Fibroblast of pulmonary artery (primary cell): ENCODE data around the gene L1TD1.
"Not testable (repeated sequence)": the region's sequence is repeated elsewhere in the genome, so short reads cannot be mapped to it uniquely, and the experiment has no call there.

Experiments
- DNase-seq: peaks from one replicate; pipeline ENCODE4 v3.0.0-alpha.2; 2010; ENCODE audit warnings: low read depth
- H3K4me3 ChIP-seq: replicated peaks from 2 replicates; pipeline ENCODE4 v1.5.1; 2011; ENCODE audit warnings: low read depth, mild to moderate bottlenecking, control low read depth, low read length, moderate library complexity
- TF ChIP-seq, protein P1 (sequence below): IDR thresholded peaks from 2 replicates; pipeline ENCODE4 v1.5.1; 2011; ENCODE audit warnings: mild to moderate bottlenecking, control low read depth, low read length, inconsistent platforms; ENCODE audit errors: missing control alignments

L1TD1 gene

GRCh38 chr1:62194651-62195544 is at the start of gene L1TD1:
Gene L1TD1, plus strand, starts transcription at chr1:62194849. Its CDS starts 11,780 bp downstream, at chr1:62206629.
- H3K4me3 ChIP-seq, result no peak within 1 kb of the TSS
- DNase-seq, result no peak
- TF ChIP-seq, protein P1, sequence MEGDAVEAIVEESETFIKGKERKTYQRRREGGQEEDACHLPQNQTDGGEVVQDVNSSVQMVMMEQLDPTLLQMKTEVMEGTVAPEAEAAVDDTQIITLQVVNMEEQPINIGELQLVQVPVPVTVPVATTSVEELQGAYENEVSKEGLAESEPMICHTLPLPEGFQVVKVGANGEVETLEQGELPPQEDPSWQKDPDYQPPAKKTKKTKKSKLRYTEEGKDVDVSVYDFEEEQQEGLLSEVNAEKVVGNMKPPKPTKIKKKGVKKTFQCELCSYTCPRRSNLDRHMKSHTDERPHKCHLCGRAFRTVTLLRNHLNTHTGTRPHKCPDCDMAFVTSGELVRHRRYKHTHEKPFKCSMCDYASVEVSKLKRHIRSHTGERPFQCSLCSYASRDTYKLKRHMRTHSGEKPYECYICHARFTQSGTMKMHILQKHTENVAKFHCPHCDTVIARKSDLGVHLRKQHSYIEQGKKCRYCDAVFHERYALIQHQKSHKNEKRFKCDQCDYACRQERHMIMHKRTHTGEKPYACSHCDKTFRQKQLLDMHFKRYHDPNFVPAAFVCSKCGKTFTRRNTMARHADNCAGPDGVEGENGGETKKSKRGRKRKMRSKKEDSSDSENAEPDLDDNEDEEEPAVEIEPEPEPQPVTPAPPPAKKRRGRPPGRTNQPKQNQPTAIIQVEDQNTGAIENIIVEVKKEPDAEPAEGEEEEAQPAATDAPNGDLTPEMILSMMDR, result no peak

GRCh38 chr1:62159940-62160348 is 34.7 kb upstream of the L1TD1 start:
- no peak for DNase-seq
- H3K4me3 ChIP-seq, result no peak overlapping the region
- TF ChIP-seq, protein P1, result no peak

- TF ChIP-seq, protein P1, result no peak
- H3K4me3 ChIP-seq, result no peak overlapping the region
- no peak for DNase-seq
Measured at GRCh38 chr1:62161711-62162110, 32.9 kb upstream of the L1TD1 start.

DNA sequence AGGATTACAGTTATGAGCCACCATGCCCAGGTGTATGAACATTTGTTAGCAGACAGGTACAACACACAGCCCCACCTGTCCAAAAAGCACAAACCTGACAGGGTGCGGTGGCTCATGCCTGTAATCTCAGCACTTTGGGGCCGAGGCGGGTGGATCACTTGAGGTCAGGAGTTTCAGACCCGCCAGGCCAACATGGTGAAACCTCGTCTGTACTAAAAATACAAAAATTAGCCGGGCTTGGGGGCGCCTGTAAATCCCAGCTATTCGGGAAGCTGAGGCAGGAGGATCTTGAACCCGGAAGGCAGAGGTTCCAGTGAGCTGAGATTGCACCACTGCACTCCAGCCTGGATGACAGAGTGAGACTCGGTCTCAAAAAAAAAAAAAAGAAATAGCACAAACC is 24.3 kb upstream of the L1TD1 start:
- H3K4me3 ChIP-seq, DNase-seq: not testable (repeated sequence)

- peak; percentile 62 for DNase-seq
- H3K4me3 ChIP-seq, result no peak overlapping the region
- TF ChIP-seq, protein P1, result peak; percentile 82
Measured at GRCh38 chr1:62175568-62176179, 19.0 kb upstream of the L1TD1 start.

DNA sequence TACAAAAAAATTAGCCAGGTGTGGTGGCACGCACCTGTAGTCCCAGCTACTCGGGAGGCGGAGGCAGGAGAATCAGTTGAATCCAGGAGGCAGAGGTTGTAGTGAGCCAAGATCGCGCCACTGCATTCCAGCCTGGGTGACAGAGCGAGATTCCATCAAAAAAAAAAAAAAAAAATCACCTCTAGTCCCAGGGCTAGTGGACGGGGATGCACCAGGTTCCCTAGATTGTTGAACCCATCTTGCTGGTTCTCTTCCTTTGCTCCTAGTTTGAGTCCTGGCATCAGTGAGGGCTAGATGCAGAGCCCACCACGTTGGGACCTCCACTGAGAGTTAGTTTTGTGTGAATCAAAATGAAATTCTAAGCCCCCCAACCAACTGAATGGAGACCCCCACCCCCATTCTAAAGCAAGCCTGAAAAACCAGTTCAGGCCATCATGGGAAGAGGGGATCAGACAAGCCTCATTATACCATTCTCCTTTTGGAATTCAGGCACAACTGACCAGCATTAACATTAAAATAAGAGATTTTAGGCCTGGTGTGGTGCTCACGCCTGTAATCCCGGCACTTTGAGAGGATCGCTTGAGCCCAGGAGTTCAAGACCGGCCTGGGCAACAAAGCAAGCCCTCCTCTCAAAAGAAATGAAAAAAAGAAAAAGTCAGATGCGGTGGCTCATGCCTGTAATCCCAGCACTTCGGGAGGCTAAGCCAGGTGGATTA is 17.9 kb upstream of the L1TD1 start:
- TF ChIP-seq, protein P1, result no peak
- DNase-seq, result no peak
- no peak overlapping the region for H3K4me3 ChIP-seq

DNA sequence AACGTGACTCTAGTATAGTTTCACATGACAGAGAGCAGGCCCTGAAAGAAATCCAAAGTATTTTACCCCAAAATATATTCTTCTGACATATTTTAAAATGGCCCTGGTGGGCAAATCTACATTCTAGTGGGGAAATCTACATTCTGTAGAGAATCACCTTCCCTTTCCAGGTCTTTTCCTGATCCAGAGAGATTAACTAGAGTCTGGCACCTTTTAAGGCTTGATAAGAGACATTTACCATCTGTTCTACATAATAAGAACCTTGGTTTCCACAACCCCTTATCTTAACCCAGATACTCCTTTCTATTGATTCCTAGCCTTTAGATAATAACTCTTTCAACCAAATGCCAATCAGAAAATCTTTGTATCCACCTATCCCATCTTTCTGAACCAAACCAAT is 17.0 kb upstream of the L1TD1 start:
- no peak overlapping the region for H3K4me3 ChIP-seq
- no peak for DNase-seq
- TF ChIP-seq, protein P1, result no peak
